Naive thymus-derived CD4-positive, alpha-beta T cell (primary cell): ENCODE results near the gene CYP4A22. TPM values are rescaled to one million over a fixed set of nuclear protein-coding genes. Genes with fewer than 3 reads are reported as not detected.
"Not testable (repeated sequence)": the region's sequence is repeated elsewhere in the genome, so short reads cannot be mapped to it uniquely, and the experiment has no call there.

Experiments used
- ATAC-seq: fragments of 150-1000 bp; cut with Tn5 transposase; 2 replicates; pipeline ENCODE4 v1.10.0; 2021; ENCODE audit warnings: mild to moderate bottlenecking, moderate library complexity
- CTCF ChIA-PET: fragments of 350-600 bp; sonication (Branson Sonifier 250); formaldehyde crosslinking; loops from one replicate; lab custom pipeline; 2021; ENCODE audit warnings: antibody characterized with exemption; lab: Charles Lee
- POLR2A ChIA-PET: fragments of 350-600 bp; sonication (Branson Sonifier 250); formaldehyde crosslinking; loops from one replicate; lab custom pipeline; 2021; ENCODE audit warnings: antibody characterized with exemption, inconsistent platforms; lab: Charles Lee
- DNase-seq, 9 donors: peaks; one replicate each; pipeline versions ENCODE4 v3.0.0 to v3.0.0-alpha.2; 2020 to 2022; ENCODE audit warnings: mixed read lengths in 1 of 9
- H3K27ac ChIP-seq: one replicate; pipeline ENCODE4 v1.7.0; 2013; ENCODE audit warnings: mild to moderate bottlenecking, low read depth, low read length, moderate library complexity
- H3K27me3 ChIP-seq, 2 donors: one replicate each; pipeline ENCODE4 v1.7.0; 2013; ENCODE audit warnings: low read length in 2 of 2, mild to moderate bottlenecking in 2 of 2, moderate library complexity in 2 of 2; ENCODE audit not compliant: control insufficient read depth in 2 of 2, insufficient read depth in 2 of 2
- H3K36me3 ChIP-seq, 3 experiments: 1 replicate in 2 of 3; 2 replicates in 1 of 3; pipeline ENCODE4 v1.7.0; 2013; ENCODE audit warnings: low read length in 3 of 3, mild to moderate bottlenecking in 3 of 3, moderate library complexity in 1 of 3; ENCODE audit not compliant: insufficient read depth in 3 of 3, control insufficient read depth in 2 of 3
- H3K4me1 ChIP-seq, 2 donors: one replicate each; pipeline ENCODE4 v1.7.0; 2013; ENCODE audit warnings: low read length in 2 of 2, mild to moderate bottlenecking in 2 of 2, moderate library complexity in 1 of 2; ENCODE audit not compliant: control insufficient read depth in 2 of 2, insufficient read depth in 2 of 2
- H3K4me3 ChIP-seq: 2 replicates; pipeline ENCODE4 v1.7.0; 2013; ENCODE audit warnings: mild to moderate bottlenecking, low read length
- H3K9me3 ChIP-seq, 3 experiments: 1 replicate in 2 of 3; 2 replicates in 1 of 3; pipeline ENCODE4 v1.7.0; 2013; ENCODE audit warnings: low read length in 3 of 3; ENCODE audit not compliant: control insufficient read depth in 2 of 3
- H3K27ac Mint-ChIP-seq, 9 donors: one replicate each; pipeline ENCODE4 v1.8.0; 2020 to 2022; ENCODE audit warnings: mixed read lengths in 9 of 9, mild to moderate bottlenecking in 8 of 9, moderate library complexity in 5 of 9, inconsistent platforms in 2 of 9
- H3K27me3 Mint-ChIP-seq, 5 donors: one replicate each; pipeline ENCODE4 v1.8.0; 2021 to 2022; ENCODE audit warnings: mixed read lengths in 5 of 5, mild to moderate bottlenecking in 1 of 5
- H3K36me3 Mint-ChIP-seq, 5 donors: one replicate each; pipeline ENCODE4 v1.8.0; 2020 to 2022; ENCODE audit warnings: mixed read lengths in 5 of 5, mild to moderate bottlenecking in 3 of 5, inconsistent platforms in 1 of 5
- H3K4me1 Mint-ChIP-seq, 7 donors: one replicate each; pipeline ENCODE4 v1.8.0; 2020 to 2022; ENCODE audit warnings: mixed read lengths in 7 of 7, mild to moderate bottlenecking in 3 of 7, inconsistent platforms in 1 of 7
- H3K4me3 Mint-ChIP-seq, 10 donors: one replicate each; pipeline ENCODE4 v1.8.0; 2020 to 2022; ENCODE audit warnings: mild to moderate bottlenecking in 10 of 10, mixed read lengths in 10 of 10, moderate library complexity in 6 of 10, inconsistent platforms in 2 of 10
- H3K9me3 Mint-ChIP-seq, 11 donors: one replicate each; pipeline ENCODE4 v1.8.0; 2020 to 2022; ENCODE audit warnings: mixed read lengths in 11 of 11, mild to moderate bottlenecking in 4 of 11, inconsistent platforms in 1 of 11, moderate library complexity in 1 of 11
- intact Hi-C, 2 donors: fragments of 100-400 bp; cut with micrococcal nuclease; formaldehyde crosslinking; loops; one replicate each; pipeline ENCODE4 v1.15.1; 2023
- polyA plus RNA-seq, 2 donors: library from polyadenylated mRNA; unstranded; fragments of 300-500 nt; fragmentation: Illumina TruSeq; gene quantifications; one replicate each; pipeline ENCODE4 v1.2.3, GENCODE V29; 2021
- total RNA-seq, 6 experiments: library from RNA in 5 of 6; stranded (reverse) in 5 of 6; gene quantifications; 1 replicate in 5 of 6; 2 replicates in 1 of 6; pipeline ENCODE4 v1.2.3 and lab custom pipeline; 2021 to 2026

The CYP4A22 gene
- total and polyA plus RNA-seq, 7 experiments from 2014 or later, result not detected

- no peaks in the 10 kb centered on the region for H3K36me3 Mint-ChIP-seq
- no peak overlapping the region for H3K27ac Mint-ChIP-seq
- Histone ChIP-seq H3K27ac (no peak overlapping the region), H3K4me3 (no peak overlapping the region), H3K4me1 (no peaks in the 10 kb centered on the region), H3K9me3 (no peaks in the 10 kb centered on the region), H3K36me3 (no peaks in the 10 kb centered on the region), H3K27me3 (no peaks in the 10 kb centered on the region)
- peaks cover 0 to 47% (median 26%) of the 10 kb centered on the region in 5 donors for H3K27me3 Mint-ChIP-seq
- ChIA-PET POLR2A (no interaction called here), CTCF (no interaction called here)
- ATAC-seq (no peak), DNase-seq (no peak)
- no peak overlapping the region for H3K4me3 Mint-ChIP-seq
- intact Hi-C loops, result loop anchor here in 1 of 2 donors (5.0 kb wide), 1 partner anchor 220 kb away; no protein-coding TSS in a partner anchor
- no peaks in the 10 kb centered on the region for H3K4me1 Mint-ChIP-seq
- H3K9me3 Mint-ChIP-seq, result peaks cover 0 to 6% (median 0%) of the 10 kb centered on the region in 11 donors
Observed at GRCh38 chr1:47147047-47147785, 10.0 kb downstream of the CYP4A22 start.

GRCh38 chr1:47149162-47149561, 11.9 kb downstream of the CYP4A22 start:
- H3K27me3 Mint-ChIP-seq, result peaks cover 2 to 58% (median 30%) of the 10 kb centered on the region in 5 donors
- ATAC-seq, CTCF ChIA-PET, H3K9me3 ChIP-seq, H3K4me1 Mint-ChIP-seq, H3K36me3 Mint-ChIP-seq, H3K4me1 ChIP-seq, H3K4me3 Mint-ChIP-seq, H3K4me3 ChIP-seq, H3K9me3 Mint-ChIP-seq, DNase-seq, H3K27ac Mint-ChIP-seq, H3K27ac ChIP-seq, H3K27me3 ChIP-seq, POLR2A ChIA-PET, H3K36me3 ChIP-seq: not testable (repeated sequence)
- intact Hi-C loops, result loop anchor here in 1 of 2 donors (5.0 kb wide), 1 partner anchor 222 kb away; no protein-coding TSS in a partner anchor

- H3K9me3 ChIP-seq, POLR2A ChIA-PET, H3K4me3 Mint-ChIP-seq, CTCF ChIA-PET, H3K27me3 ChIP-seq, H3K27ac Mint-ChIP-seq, H3K36me3 ChIP-seq, DNase-seq, H3K4me1 ChIP-seq, intact Hi-C loops, H3K4me3 ChIP-seq, H3K36me3 Mint-ChIP-seq, H3K4me1 Mint-ChIP-seq, H3K27ac ChIP-seq, ATAC-seq: not testable (repeated sequence)
- Mint-ChIP-seq H3K9me3 (peaks cover 0 to 39% (median 19%) of the 10 kb centered on the region in 11 donors), H3K27me3 (peaks cover 13 to 44% (median 23%) of the 10 kb centered on the region in 5 donors)
Observed at GRCh38 chr1:47156457-47156856, 19.2 kb downstream of the CYP4A22 start.

- POLR2A ChIA-PET, H3K27ac ChIP-seq, H3K27ac Mint-ChIP-seq, H3K4me3 ChIP-seq, H3K9me3 ChIP-seq, CTCF ChIA-PET, H3K4me1 ChIP-seq, H3K4me1 Mint-ChIP-seq, H3K36me3 Mint-ChIP-seq, H3K4me3 Mint-ChIP-seq, intact Hi-C loops, DNase-seq, H3K36me3 ChIP-seq, H3K27me3 ChIP-seq, ATAC-seq: not testable (repeated sequence)
- Mint-ChIP-seq H3K27me3 (peaks cover 15 to 42% (median 30%) of the 10 kb centered on the region in 5 donors), H3K9me3 (peaks cover 0 to 34% (median 16%) of the 10 kb centered on the region in 11 donors)
Observed at GRCh38 chr1:47157957-47158356, 20.7 kb downstream of the CYP4A22 start.

GRCh38 chr1:47160716-47161115, 23.5 kb downstream of the CYP4A22 start:
- H3K36me3 Mint-ChIP-seq, result no peaks in the 10 kb centered on the region
- no peaks in the 10 kb centered on the region for H3K4me1 Mint-ChIP-seq
- Histone ChIP-seq H3K27me3 (no peaks in the 10 kb centered on the region), H3K36me3 (no peaks in the 10 kb centered on the region), H3K9me3 (no peaks in the 10 kb centered on the region), H3K4me1 (no peaks in the 10 kb centered on the region), H3K4me3 (no peak overlapping the region), H3K27ac (no peak overlapping the region)
- ChIA-PET CTCF (no interaction called here), POLR2A (no interaction called here)
- H3K27ac Mint-ChIP-seq, result no peak overlapping the region
- peaks cover 17 to 47% (median 30%) of the 10 kb centered on the region in 5 donors for H3K27me3 Mint-ChIP-seq
- H3K4me3 Mint-ChIP-seq, result no peak overlapping the region
- ATAC-seq (no peak), DNase-seq (no peak)
- peaks cover 0 to 17% (median 7%) of the 10 kb centered on the region in 11 donors for H3K9me3 Mint-ChIP-seq
- intact Hi-C loops, result no loop called here

GRCh38 chr1:47161298-47162040, 24.2 kb downstream of the CYP4A22 start:
- intact Hi-C loops, result no loop called here
- Histone ChIP-seq H3K4me1 (no peaks in the 10 kb centered on the region), H3K27ac (no peak overlapping the region), H3K36me3 (no peaks in the 10 kb centered on the region), H3K9me3 (no peaks in the 10 kb centered on the region), H3K27me3 (no peaks in the 10 kb centered on the region), H3K4me3 (no peak overlapping the region)
- ChIA-PET CTCF (no interaction called here), POLR2A (no interaction called here)
- no peak overlapping the region for H3K4me3 Mint-ChIP-seq
- peaks cover 0 to 12% (median 4%) of the 10 kb centered on the region in 11 donors for H3K9me3 Mint-ChIP-seq
- H3K27ac Mint-ChIP-seq, result no peak overlapping the region
- ATAC-seq (no peak), DNase-seq (no peak)
- H3K4me1 Mint-ChIP-seq, result no peaks in the 10 kb centered on the region
- peaks cover 17 to 43% (median 33%) of the 10 kb centered on the region in 5 donors for H3K27me3 Mint-ChIP-seq
- peaks cover 0 to 4% (median 0%) of the 10 kb centered on the region in 5 donors for H3K36me3 Mint-ChIP-seq
